HepG2 (cell line): ENCODE data around the gene CCDC86. TPM values are rescaled to one million over a fixed set of nuclear protein-coding genes. Genes with fewer than 3 reads are reported as not detected.
A peak's percentile ranks its signal among the peaks of the same experiment; 100 is the strongest.

Experiments
- ATF6 ChIP-seq: sonication (generic); formaldehyde crosslinking; conservative IDR thresholded peaks from 2 replicates; pipeline ENCODE4 v1.4.0; 2020; ENCODE audit warnings: missing genetic modification reagents
- PAXIP1 ChIP-seq: sonication (generic); formaldehyde crosslinking; conservative IDR thresholded peaks from 2 replicates; pipeline ENCODE4 v1.4.0; 2020; ENCODE audit warnings: mild to moderate bottlenecking, missing genetic modification reagents, moderate library complexity
- RAD51 ChIP-seq: fragments of 450-650 bp; IDR thresholded peaks from 2 replicates; pipeline ENCODE4 v1.6.1; 2016; ENCODE audit warnings: borderline replicate concordance
- TOPORS ChIP-seq: sonication (generic); formaldehyde crosslinking; IDR thresholded peaks from 2 replicates; pipeline ENCODE4 v1.8.0; 2023; ENCODE audit warnings: mild to moderate bottlenecking, missing genetic modification reagents
- ZNF232 ChIP-seq: sonication (generic); formaldehyde crosslinking; IDR thresholded peaks from 2 replicates; pipeline ENCODE4 v1.4.0; 2020; ENCODE audit warnings: missing genetic modification reagents, borderline replicate concordance
- ZNF746 ChIP-seq: sonication (generic); formaldehyde crosslinking; IDR thresholded peaks from 2 replicates; pipeline ENCODE4 v1.8.0; 2022; ENCODE audit warnings: mild to moderate bottlenecking, missing genetic modification reagents
- ZSCAN31 ChIP-seq: sonication (generic); formaldehyde crosslinking; IDR thresholded peaks from 2 replicates; pipeline ENCODE4 v1.5.0; 2020; ENCODE audit warnings: low read depth, mild to moderate bottlenecking, missing genetic modification reagents
- polyA plus RNA-seq, 8 experiments: library from polyadenylated mRNA; depleted of rRNA in 3 of 8; stranded (reverse) in 7 of 8; unstranded in 1 of 8; fragments of >200 nt; fragmentation: Illumina TruSeq in 4 of 8; extraction: Trizol in 4 of 8; gene quantifications; 2 replicates each; pipeline versions ENCODE4 v1.2.1 to v1.2.3, GENCODE V29; 2011 to 2016; ENCODE audit warnings: low read depth in 4 of 8, missing spikeins in 1 of 8, mixed read lengths in 1 of 8; ENCODE audit not compliant: insufficient read depth in 1 of 8
- total RNA-seq, 5 experiments: library from RNA; depleted of rRNA; stranded (reverse); fragments of >200 nt; fragmentation: Illumina TruSeq; extraction: Trizol; gene quantifications; 2 replicates each; pipeline ENCODE4 v1.2.3, GENCODE V29; 2016; ENCODE audit warnings: low read depth in 1 of 5
- TF ChIP-seq, protein P1 (sequence below): sonication (generic); formaldehyde crosslinking; IDR thresholded peaks from 2 replicates; pipeline ENCODE4 v1.8.1; 2022; ENCODE audit warnings: low read depth, mild to moderate bottlenecking, missing genetic modification reagents
- TF ChIP-seq, protein P2 (sequence below): sonication (generic); formaldehyde crosslinking; IDR thresholded peaks from 2 replicates; pipeline ENCODE4 v1.4.0; 2020; ENCODE audit warnings: missing genetic modification reagents, mild to moderate bottlenecking, borderline replicate concordance
- TF ChIP-seq, protein P3 (sequence below): sonication (generic); formaldehyde crosslinking; IDR thresholded peaks from 2 replicates; pipeline ENCODE4 v1.8.0; 2022; ENCODE audit warnings: missing genetic modification reagents, mild to moderate bottlenecking, borderline replicate concordance
- TF ChIP-seq, protein P4 (sequence below): sonication (generic); formaldehyde crosslinking; IDR thresholded peaks from 2 replicates; pipeline ENCODE4 v1.5.1; 2020; ENCODE audit warnings: mild to moderate bottlenecking, moderate library complexity, missing genetic modification reagents

Gene CCDC86
- total and polyA plus RNA-seq, 2 of the 13 experiments (the other 11 are each of a cell fraction or from before 2014, with no cell fraction given), result 33.8 to 37.6 TPM

DNA sequence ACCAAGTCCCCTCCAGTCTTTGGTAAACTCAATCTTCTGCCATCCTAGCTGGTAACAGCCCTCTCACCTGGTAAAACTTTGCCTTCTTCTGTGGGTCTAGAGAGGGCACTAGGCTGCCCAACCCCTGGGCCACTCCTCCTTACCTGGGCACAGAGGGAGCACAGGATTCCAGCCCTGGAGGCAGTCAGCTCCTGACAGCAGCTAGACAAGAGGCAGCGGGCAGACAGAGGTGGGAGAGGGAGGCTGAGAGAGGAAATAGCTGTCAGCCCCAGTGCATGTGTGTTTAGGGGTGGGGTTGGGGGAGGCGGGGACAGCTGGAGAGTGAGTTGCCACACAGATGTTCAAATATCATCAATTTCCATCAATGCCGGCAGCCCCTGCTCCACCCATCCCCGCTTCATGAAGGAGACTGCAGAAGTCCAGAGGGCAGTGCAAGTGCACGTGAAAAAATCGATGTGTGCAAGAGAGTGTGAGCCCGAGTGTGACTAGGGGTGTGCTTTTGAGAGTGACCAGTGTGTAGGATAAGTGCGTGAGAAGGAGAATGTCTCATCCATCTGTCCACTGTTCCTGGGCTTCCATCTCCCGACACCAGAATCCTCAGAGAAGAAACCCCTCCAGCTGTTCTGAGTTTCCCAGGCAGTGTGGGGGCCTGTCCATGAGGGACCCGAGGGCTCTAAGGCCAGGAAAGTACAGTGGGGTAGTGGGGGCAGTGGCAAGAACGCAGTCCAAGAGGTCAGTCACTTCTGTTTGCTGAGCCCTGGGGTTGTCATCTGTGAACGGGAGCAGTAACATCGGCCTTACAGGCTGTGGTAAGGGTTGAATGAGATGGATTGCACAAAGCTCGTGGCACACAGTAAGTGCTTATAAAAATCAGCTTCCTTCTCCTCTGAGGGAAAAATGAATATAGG, 14.1 kb downstream of the CCDC86 start, which contains the start of gene PTGDR2 (continued):
- TF ChIP-seq, protein P1, sequence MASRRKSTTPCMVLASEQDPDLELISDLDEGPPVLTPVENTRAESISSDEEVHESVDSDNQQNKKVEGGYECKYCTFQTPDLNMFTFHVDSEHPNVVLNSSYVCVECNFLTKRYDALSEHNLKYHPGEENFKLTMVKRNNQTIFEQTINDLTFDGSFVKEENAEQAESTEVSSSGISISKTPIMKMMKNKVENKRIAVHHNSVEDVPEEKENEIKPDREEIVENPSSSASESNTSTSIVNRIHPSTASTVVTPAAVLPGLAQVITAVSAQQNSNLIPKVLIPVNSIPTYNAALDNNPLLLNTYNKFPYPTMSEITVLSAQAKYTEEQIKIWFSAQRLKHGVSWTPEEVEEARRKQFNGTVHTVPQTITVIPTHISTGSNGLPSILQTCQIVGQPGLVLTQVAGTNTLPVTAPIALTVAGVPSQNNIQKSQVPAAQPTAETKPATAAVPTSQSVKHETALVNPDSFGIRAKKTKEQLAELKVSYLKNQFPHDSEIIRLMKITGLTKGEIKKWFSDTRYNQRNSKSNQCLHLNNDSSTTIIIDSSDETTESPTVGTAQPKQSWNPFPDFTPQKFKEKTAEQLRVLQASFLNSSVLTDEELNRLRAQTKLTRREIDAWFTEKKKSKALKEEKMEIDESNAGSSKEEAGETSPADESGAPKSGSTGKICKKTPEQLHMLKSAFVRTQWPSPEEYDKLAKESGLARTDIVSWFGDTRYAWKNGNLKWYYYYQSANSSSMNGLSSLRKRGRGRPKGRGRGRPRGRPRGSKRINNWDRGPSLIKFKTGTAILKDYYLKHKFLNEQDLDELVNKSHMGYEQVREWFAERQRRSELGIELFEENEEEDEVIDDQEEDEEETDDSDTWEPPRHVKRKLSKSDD (CRISPR knock-in tag), result peak; percentile 79; the same call in 1 of the 2 replicates
- TF ChIP-seq, protein P2, sequence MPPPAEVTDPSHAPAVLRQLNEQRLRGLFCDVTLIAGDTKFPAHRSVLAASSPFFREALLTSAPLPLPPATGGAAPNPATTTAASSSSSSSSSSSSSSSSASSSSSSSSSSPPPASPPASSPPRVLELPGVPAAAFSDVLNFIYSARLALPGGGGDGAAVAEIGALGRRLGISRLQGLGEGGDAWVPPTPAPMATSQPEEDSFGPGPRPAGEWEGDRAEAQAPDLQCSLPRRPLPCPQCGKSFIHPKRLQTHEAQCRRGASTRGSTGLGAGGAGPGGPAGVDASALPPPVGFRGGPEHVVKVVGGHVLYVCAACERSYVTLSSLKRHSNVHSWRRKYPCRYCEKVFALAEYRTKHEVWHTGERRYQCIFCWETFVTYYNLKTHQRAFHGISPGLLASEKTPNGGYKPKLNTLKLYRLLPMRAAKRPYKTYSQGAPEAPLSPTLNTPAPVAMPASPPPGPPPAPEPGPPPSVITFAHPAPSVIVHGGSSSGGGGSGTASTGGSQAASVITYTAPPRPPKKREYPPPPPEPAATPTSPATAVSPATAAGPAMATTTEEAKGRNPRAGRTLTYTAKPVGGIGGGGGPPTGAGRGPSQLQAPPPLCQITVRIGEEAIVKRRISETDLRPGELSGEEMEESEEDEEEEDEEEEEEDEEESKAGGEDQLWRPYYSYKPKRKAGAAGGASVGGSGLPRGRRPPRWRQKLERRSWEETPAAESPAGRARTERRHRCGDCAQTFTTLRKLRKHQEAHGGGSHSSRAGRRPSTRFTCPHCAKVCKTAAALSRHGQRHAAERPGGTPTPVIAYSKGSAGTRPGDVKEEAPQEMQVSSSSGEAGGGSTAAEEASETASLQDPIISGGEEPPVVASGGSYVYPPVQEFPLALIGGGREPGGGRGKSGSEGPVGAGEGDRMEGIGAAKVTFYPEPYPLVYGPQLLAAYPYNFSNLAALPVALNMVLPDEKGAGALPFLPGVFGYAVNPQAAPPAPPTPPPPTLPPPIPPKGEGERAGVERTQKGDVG (CRISPR knock-in tag), result 0 out of 2 replicates have a peak, but pooled peaks have one; percentile 42
- TF ChIP-seq, protein P3, sequence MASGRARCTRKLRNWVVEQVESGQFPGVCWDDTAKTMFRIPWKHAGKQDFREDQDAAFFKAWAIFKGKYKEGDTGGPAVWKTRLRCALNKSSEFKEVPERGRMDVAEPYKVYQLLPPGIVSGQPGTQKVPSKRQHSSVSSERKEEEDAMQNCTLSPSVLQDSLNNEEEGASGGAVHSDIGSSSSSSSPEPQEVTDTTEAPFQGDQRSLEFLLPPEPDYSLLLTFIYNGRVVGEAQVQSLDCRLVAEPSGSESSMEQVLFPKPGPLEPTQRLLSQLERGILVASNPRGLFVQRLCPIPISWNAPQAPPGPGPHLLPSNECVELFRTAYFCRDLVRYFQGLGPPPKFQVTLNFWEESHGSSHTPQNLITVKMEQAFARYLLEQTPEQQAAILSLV (CRISPR knock-in tag), result no peak; the same call in 1 of the 2 replicates
- TF ChIP-seq ZSCAN31, result 0 out of 2 replicates have a peak, but pooled peaks have one; percentile 21
- TF ChIP-seq RAD51, result no peak
- peak; percentile 58 for TF ChIP-seq ZNF746 (CRISPR knock-in tag)
- TF ChIP-seq ZNF232 (CRISPR knock-in tag), result peak; percentile 19; the same call in 1 of the 2 replicates
- peak; percentile 85 for TF ChIP-seq PAXIP1
- TF ChIP-seq TOPORS, result no peak
- no peak for TF ChIP-seq ATF6
- TF ChIP-seq, protein P4, sequence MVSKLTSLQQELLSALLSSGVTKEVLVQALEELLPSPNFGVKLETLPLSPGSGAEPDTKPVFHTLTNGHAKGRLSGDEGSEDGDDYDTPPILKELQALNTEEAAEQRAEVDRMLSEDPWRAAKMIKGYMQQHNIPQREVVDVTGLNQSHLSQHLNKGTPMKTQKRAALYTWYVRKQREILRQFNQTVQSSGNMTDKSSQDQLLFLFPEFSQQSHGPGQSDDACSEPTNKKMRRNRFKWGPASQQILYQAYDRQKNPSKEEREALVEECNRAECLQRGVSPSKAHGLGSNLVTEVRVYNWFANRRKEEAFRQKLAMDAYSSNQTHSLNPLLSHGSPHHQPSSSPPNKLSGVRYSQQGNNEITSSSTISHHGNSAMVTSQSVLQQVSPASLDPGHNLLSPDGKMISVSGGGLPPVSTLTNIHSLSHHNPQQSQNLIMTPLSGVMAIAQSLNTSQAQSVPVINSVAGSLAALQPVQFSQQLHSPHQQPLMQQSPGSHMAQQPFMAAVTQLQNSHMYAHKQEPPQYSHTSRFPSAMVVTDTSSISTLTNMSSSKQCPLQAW, result peak; percentile 45; the same call in 1 of the 2 replicates
